ENCODE measurements around the gene PLAAT2. TPM values are rescaled to one million over a fixed set of nuclear protein-coding genes. Genes with fewer than 3 reads are reported as not detected.
"Not testable (repeated sequence)": the region's sequence is repeated elsewhere in the genome, so short reads cannot be mapped to it uniquely, and the experiment has no call there.

PLAAT2 gene
- total RNA-seq, 1 donor from 2014 or later: 6.0 TPM

DNA sequence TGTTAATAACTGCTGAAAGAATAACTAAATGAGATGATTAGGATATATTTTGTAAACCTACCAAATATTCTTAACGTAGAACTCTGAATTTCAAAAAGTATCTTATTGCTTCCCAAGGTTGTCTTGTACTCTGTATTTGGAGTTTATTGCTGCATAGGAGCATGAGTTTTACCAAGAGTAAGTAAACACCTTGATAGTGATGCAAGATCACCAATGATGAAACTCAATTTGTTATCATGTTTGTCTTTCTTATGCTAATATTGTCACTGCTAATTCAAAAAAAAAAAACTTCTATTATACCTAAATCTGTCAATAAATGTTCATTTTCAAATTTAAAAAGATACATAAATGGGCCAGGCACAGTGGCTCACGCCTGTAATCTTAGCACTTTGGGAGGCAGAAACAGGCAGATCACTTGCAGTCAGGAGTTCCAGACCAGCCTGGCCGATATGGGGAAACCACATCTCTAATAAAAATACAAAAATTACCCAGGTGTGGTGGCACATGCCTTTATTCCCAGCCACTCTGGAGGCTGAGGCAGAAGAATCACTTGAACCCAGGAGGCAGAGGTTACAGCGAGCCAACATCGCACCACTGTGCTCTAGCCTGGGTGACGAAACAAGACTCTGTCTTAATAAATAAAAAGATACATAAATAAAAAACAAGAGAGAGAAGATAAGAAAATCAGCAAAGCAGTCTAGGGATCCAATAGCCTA is 23.4 kb upstream of the PLAAT2 start:
- TF ChIP-seq, protein P1, sequence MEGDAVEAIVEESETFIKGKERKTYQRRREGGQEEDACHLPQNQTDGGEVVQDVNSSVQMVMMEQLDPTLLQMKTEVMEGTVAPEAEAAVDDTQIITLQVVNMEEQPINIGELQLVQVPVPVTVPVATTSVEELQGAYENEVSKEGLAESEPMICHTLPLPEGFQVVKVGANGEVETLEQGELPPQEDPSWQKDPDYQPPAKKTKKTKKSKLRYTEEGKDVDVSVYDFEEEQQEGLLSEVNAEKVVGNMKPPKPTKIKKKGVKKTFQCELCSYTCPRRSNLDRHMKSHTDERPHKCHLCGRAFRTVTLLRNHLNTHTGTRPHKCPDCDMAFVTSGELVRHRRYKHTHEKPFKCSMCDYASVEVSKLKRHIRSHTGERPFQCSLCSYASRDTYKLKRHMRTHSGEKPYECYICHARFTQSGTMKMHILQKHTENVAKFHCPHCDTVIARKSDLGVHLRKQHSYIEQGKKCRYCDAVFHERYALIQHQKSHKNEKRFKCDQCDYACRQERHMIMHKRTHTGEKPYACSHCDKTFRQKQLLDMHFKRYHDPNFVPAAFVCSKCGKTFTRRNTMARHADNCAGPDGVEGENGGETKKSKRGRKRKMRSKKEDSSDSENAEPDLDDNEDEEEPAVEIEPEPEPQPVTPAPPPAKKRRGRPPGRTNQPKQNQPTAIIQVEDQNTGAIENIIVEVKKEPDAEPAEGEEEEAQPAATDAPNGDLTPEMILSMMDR (conservative IDR thresholded peaks at IDR 0.05): no peak
- H3K9me3 Mint-ChIP-seq: peaks cover 10% of the 10 kb centered on the region
- no peaks in the 10 kb centered on the region for H3K27me3 Mint-ChIP-seq
- no peaks in the 10 kb centered on the region for H3K4me1 Mint-ChIP-seq (ENCODE audit: unreplicated experiment)
- DNase-seq (ENCODE audit: extremely low spot score, unreplicated experiment): no peak
- H3K4me3 Mint-ChIP-seq: no peak overlapping the region
- H3K27ac Mint-ChIP-seq: no peak overlapping the region
- peaks cover 32% of the 10 kb centered on the region for H3K36me3 Mint-ChIP-seq

DNA sequence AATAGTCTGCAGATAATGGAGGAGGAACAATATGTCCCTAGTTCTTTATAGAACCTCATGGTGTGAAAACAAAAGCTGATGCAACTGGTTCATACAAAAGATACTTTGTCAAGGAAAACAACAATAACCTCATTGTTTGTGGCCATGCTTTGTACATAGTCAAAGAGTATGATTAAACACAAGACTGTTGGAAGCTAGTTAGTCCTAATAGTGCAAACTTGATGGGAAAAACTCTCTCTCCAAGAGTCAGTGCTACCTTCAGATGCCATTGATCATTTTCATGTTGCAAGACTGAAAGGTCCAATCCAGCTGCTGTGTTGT is 20.1 kb upstream of the PLAAT2 start:
- Mint-ChIP-seq H3K27ac (no peak overlapping the region), H3K36me3 (peaks cover 33% of the 10 kb centered on the region), H3K4me1 (ENCODE audit: unreplicated experiment) (no peaks in the 10 kb centered on the region)

DNA sequence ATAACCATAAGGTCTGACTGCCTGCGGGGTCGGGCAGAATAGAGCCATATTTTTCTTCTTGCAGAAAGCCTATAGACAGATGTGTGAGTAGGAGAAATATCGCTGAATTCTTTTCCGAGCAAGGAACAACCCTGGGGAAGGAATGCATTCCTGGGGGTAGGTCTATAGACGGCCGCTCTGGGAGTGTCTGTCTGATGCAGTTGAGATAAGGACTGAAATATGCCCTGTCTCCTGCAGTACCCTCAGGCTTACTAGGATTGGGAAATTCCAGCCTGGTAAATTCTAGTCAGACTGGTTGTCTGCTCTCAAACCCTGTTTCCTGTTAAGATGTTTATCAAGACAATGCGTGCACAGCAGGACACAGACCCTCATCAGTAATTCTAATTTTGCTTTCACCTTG is 18.0 kb upstream of the PLAAT2 start:
- Mint-ChIP-seq H3K27ac (peak overlapping the region; percentile 64), H3K9me3 (peaks cover 20% of the 10 kb centered on the region), H3K36me3 (peaks cover 34% of the 10 kb centered on the region)
- not testable (repeated sequence) for H3K4me1 Mint-ChIP-seq (ENCODE audit: unreplicated experiment); DNase-seq (ENCODE audit: extremely low spot score, unreplicated experiment); H3K4me3 Mint-ChIP-seq; H3K27me3 Mint-ChIP-seq

More for the DNA sequence above, 20.1 kb upstream of the PLAAT2 start:
- H3K27me3 Mint-ChIP-seq: no peaks in the 10 kb centered on the region
- TF ChIP-seq, protein P1 (conservative IDR thresholded peaks at IDR 0.05): no peak
- DNase-seq (ENCODE audit: extremely low spot score, unreplicated experiment): no peak
- no peak overlapping the region for H3K4me3 Mint-ChIP-seq
- peaks cover 20% of the 10 kb centered on the region for H3K9me3 Mint-ChIP-seq

DNA sequence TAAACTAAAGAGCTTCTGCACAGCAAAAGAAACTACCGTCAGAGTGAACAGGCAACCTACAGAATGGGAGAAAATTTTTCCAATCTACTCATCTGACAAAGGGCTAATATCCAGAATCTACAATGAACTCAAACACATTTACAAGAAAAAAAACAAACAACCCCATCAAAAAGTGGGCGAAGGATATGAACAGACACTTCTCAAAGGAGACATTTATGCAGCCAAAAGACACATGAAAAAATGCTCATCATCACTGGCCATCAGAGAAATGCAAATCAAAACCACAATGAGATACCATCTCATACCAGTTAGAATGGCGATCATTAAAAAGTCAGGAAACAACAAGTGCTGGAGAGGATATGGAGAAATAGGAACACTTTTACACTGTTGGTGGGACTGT is 15.7 kb upstream of the PLAAT2 start:
- Mint-ChIP-seq H3K9me3 (peaks cover 20% of the 10 kb centered on the region), H3K4me1 (ENCODE audit: unreplicated experiment) (peaks cover 19% of the 10 kb centered on the region), H3K36me3 (peaks cover 49% of the 10 kb centered on the region)
- H3K4me3 Mint-ChIP-seq; H3K27me3 Mint-ChIP-seq; H3K27ac Mint-ChIP-seq; DNase-seq (ENCODE audit: extremely low spot score, unreplicated experiment): not testable (repeated sequence)

DNA sequence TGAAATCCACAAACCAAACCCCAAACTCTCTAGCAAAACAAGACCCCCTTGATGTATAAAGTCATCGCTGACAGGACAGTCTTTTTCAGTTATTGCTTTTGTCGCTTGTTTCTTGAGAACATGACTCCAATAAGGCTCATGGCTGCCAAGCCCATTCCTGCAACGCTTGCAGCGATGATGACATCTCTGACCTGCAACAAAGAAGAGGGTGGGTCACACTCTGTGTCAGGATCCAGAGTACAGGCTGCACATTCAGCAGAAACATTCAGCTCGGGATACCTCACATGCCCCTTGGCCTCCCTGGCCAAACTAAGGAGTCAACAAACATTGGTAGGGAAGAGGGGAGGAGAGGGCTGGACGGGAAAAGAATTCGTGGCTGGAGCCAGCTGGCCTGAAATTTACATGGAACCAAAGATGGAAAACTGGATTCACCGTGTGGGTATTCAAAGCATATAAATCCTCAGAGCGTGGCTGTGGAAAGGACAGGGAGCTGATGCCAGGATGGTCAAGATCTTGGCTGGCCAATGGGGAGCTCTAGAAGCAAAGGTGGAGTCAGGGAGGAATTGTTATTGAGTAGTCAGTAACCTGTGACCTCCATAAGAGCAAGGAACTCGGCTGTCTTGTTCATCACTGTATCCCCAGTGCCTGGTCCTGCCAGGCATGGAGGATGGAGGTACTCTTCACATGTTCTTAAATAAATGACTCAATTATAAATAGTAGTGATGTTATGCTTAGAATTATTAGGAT is 11.8 kb upstream of the PLAAT2 start:
- DNase-seq (ENCODE audit: extremely low spot score, unreplicated experiment): no peak
- Mint-ChIP-seq H3K4me1 (ENCODE audit: unreplicated experiment) (peaks cover 19% of the 10 kb centered on the region), H3K4me3 (peak overlapping the region; percentile 54), H3K27me3 (no peaks in the 10 kb centered on the region), H3K36me3 (peaks cover 30% of the 10 kb centered on the region), H3K9me3 (no peaks in the 10 kb centered on the region), H3K27ac (peak overlapping the region; percentile 78)
- TF ChIP-seq, protein P1 (conservative IDR thresholded peaks at IDR 0.05): no peak

DNA sequence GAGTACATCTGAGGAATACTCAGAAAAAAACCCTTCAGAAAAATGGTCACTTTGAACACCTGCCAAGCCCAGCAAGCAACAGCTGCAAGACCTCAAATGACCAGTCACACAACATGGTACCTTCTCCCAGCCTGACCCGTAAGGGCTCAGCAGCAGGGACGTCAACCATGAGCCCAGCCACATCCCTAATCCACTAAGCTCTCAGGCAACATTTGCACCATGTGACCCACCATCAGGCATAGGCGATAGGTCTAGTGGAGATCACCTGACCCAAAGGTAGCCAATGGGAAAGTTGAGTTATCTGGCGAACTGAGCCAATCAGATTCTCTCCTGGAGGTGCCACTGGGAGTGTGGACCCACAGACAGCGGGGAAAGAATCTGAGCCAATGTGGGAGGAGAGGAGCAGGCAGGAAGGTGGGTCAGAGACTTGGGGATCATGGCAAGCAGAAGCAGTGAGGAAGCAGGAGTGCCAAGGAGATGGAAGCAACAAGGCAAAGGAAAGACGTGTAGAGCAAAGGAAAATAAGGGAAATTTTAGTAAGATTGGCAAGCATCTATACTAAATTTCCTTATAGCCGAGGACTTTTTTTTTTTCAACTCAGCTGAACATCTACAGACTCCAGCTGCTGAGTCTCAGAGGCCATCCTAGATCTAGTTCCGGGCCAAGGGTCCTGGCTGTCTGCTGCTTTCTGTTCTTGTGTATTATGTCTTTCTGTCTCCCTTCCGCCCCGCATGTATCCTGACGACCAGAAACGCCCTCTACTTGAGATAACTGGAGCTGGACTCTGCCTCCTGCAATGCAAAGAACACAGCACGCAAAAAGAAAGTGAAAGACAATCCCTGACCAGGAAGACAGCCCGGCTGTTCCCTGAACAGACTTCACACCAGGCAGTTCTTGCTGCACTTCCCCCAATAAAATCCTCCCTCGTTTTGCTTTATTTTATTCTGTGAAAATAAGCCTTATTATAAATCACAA is 11.0 kb upstream of the PLAAT2 start:
- Mint-ChIP-seq H3K4me1 (ENCODE audit: unreplicated experiment) (peaks cover 19% of the 10 kb centered on the region), H3K4me3 (peak overlapping the region; percentile 54), H3K27ac (peak overlapping the region; percentile 78), H3K9me3 (no peaks in the 10 kb centered on the region), H3K36me3 (peaks cover 30% of the 10 kb centered on the region), H3K27me3 (no peaks in the 10 kb centered on the region)
- no peak for DNase-seq (ENCODE audit: extremely low spot score, unreplicated experiment)
- TF ChIP-seq, protein P1 (conservative IDR thresholded peaks at IDR 0.05): no peak
